Epithelial cell of prostate (primary cell): ENCODE measurements around the gene PER2.
A peak's percentile ranks its signal among the peaks of the same experiment; 100 is the strongest.
"Not testable (repeated sequence)": the region's sequence is repeated elsewhere in the genome, so short reads cannot be mapped to it uniquely, and the experiment has no call there.

Source experiments
- DNase-seq: peaks from one replicate; pipeline ENCODE4 v3.0.0-alpha.2; 2011; ENCODE audit warnings: low read depth, low spot score
- H3K27ac ChIP-seq: fragments of 450-650 bp; 2 replicates; pipeline ENCODE4 v1.5.1; 2017; ENCODE audit warnings: mild to moderate bottlenecking

PER2 gene

DNA sequence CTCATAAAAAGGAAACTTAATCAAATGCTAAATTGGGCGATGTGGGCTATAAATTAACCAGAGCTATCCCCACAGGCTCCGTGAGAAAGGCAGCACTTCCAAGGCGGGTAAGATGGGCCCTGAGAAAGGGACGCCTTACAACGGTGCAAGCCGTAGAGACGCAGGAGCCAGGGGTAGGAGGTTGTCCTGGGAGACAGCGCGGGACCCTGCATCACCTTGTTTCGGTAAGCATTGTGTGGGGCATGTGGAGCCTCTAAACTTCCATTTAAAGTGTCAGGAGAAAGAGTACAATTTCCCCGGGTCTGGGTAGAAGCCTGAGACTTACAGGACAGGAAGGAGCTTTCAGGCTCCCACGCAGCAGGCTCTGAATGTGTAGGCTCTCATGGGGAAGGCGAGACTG is 1.2 kb upstream of the PER2 start:
- peak overlapping the region; percentile 91 for H3K27ac ChIP-seq
- no peak for DNase-seq

DNA sequence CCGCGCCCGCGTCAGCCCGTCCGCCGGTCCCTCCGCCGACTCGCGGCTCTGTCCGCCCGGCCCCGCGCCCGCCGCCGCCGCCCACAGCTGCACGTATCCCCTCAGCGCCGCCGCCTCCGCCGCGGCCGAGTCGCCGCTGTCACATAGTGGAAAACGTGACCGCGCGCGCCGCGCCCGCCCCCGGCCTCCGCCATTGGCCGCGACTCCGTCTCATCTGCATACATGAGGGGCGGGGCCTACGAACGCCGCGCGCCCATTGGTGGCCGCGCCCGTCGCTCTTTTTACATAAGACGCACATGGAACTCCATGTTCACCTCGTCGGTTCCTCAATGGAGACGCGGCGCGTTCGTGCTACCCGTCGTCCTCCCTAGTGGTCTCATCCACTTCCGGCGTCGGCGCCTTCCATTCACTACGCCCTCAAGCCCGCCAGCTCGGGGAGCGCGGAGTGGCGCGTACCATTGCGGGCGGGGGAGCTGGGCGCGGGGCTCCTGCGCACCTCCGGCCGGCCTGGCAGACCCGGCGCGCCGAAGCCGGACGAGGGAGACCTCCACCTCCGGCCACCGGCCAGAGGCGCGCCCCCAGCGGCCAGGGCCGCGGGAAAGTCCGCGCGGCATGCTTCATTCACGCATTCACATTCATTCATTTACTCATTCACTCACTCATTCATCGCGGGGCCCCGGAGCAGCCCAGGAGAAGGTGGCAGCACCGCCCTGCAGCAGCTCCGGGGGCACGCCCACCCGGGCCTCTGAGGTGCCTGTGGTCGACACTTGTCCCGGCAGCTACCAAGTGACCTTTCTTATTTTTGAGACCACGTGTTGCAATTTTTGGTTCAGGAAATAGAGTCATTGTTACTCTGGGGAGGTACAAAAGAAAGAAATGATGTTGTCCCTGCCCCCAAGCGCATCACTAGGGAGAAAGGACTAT is 502 bp upstream of the PER2 start:
- DNase-seq, result peak; percentile 88
- H3K27ac ChIP-seq, result peak overlapping the region; percentile 91

DNA sequence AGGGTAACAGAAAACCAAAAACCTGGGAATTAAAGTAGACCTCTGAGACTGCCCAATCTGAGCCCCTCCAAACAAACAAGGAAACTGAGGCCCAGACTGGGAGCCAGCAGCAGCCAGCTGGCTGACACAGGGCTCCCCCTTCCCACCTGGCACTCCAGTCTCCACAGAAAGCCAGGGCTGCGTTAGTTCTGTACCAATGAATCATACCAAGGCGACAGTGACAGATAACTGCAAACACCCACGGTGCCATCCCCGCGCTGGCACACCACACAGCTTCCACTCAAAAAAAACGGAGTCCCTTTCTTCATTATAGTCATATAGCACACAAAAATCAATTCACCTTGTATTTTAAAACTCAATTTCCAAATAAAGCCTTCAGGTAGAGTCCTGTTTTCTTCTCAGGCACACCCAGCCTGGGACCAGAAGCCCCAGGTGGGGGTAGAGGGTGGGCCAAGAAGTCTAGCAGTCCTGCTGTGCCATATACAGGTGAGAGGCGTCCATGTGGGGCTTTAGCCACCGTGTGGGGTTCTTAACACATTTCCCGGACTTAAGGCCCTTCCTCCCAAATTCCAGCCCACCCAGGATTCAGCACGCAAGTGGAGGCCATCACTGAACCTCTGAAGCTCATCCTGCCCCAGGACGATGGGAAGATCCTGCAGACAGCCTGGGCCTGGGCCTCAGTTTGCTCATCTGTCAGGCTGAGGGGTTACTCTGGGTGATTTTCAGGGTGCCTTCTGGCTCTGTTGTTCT is 1.2 kb downstream of the PER2 start:
- H3K27ac ChIP-seq, result peak overlapping the region; percentile 91
- no peak for DNase-seq

DNA sequence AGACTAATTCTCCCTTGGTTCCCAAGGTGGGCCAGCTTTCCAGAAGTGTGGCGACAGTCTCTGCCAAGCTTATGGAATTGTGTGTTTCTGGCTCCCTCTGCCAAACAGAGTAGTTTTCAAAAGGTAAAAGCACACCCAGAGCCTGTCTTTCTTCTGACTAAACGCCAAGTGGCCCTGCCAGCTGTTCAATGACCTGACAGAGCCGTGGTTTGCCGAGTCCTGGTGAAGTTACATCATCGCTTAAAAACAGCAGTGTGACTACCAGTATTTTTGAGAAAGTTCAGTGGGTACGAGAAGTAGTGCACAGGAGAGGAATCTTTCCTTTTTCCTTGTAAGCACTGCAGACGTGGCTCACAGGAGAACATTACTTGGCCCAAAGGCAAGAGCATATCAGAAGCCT is 1.9 kb downstream of the PER2 start:
- peak overlapping the region; percentile 91 for H3K27ac ChIP-seq

DNA sequence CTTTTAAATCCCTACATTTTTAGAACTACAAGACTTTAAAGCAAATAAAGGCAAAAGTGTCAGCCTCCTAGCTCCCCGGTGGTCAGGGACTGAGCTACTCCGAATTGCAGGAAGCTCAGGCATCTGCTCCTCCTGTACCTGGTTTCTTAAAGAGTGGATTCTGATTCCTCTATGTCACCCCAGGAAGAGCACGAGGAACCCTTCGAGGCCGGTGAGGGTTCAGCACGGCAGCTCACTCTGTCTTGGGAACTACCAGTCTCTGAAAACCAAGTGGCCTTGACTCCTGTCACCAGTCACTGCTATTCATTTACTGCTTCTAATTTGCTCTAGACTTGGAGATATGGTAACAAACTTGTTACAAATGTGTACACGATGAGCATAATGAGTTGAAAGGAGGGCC is 2.3 kb downstream of the PER2 start:
- H3K27ac ChIP-seq, result peak overlapping the region; percentile 91
- no peak for DNase-seq

More for the DNA sequence above, 1.9 kb downstream of the PER2 start:
- DNase-seq, result no peak

DNA sequence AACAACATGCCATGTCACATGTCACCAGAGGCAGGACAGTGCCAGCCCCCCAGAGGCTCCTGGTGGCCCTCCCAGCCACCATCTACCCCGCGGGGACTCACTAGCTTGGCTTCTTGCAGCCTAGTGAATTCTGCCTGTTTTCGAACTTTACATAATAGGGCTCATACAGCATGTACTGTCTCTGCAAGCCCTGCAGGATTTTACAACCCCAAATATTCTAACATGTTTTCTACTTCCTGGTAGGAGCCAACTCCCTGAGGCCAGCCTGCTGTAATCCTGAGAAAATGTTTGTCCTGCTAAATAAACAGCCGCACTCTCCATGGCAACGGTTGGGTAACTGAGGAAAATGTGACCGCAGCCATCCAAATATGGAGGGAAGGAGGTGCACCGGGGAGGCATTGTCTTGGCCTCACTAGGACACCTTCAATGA is 2.7 kb downstream of the PER2 start:
- DNase-seq, result peak; percentile 84
- peak overlapping the region; percentile 91 for H3K27ac ChIP-seq

DNA sequence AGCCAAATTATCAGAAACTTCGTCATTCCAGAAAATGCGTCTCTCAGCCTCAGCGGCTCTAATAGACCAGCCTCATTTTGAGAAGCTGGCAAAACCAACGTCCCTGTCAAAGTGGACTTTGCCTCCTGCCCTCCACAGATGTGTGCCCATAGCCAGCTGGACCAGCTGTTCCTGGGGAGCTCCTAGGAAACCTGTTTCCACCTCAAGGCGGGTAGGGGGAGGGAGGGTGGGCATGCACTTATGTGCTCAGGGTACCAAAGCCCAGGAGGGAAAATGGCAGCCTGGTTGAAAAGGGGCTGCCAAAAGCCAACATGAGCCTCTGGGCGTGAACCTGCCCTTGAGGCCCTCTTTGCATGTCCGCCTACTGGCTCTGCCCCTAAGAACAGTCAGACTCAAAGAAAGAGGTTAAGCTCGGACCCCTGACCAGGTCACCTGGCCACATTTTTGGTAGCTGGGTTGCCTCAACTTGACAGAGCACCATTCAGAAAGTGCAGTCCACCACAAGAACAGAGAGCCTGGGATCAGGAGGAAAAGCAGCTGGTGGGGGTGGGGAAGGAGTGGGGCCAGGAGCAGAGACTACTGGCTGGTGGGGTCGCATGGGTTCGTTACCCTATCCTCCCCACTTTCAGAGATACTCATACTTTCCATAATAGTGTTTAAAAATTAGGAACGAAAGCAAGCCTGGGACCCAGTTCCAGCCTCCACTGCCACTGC is 3.5 kb downstream of the PER2 start:
- no peak for DNase-seq
- peak overlapping the region; percentile 91 for H3K27ac ChIP-seq

DNA sequence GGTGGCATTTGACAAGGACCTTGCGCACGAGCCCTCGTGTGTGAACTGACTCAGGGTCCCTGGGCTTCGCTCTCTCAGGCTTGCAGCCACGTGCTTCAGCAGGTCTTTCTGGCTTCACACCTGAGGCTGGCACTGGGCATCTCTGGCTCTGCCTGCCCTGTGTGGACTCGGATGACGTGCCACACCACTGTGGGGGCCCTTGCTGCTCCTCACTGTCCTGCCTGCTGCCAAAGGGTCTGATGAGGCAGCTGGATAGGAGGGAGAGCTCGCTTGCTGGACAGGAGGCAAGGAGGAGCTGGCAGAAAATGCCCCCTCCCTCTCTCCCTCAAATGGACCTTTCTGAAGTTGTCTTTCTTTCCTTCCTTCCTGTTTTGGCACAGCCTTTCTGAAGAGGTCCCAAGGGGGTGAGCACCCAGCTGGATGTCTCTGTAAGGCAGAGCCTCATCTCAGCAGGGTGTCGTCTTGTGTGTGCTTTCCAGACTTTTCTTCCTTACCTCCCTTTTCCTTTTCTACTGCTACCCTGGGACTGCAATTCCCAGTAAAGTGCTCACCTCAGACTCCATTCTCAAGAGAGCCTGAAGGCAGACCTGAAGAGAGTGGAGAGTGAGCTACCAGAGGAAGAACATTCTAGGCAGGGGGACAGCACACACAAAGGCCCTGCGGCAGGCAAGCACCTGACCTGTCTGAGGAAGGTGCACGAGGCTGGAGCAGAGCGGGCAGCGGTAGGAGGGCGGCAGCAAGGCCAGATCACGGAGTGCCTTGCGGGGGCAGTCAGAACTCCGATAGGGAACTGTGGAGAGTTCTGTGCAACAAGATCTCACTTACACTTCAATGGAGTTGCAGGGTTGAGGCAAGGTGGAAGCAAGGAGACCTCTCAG is 5.3 kb downstream of the PER2 start:
- no peak for DNase-seq
- no peak overlapping the region for H3K27ac ChIP-seq

DNA sequence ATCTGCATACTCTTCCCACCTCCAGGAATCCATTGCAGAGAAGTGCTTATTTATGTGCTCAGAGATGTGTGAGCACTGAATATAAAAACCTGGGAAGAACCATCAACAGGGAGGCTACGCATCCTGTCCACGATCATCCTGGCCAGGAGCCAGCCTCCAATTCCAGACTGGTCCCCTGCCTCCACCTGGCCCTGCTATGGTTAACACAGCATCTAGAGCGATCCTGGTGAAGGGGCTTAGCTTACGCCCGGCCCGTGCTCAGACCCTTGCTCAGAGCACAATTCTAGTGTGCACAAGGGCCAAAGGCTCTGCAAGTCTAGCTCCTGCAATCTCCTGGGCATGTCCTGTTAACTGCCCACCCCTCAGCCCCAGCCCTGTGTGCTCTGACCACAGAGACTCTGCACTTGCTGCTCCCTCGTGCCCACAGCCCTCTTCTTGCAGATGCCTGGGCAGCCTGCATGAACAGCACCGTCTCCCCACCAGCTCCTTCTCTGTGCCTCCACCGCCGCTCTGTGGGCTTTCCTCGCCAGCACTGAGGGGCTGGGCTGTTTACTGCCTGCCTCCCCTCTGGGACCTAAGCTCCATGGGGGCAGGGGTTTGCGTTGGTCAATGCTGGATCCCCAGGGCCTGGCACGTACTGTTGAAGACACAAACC is 6.5 kb downstream of the PER2 start:
- no peak overlapping the region for H3K27ac ChIP-seq

DNA sequence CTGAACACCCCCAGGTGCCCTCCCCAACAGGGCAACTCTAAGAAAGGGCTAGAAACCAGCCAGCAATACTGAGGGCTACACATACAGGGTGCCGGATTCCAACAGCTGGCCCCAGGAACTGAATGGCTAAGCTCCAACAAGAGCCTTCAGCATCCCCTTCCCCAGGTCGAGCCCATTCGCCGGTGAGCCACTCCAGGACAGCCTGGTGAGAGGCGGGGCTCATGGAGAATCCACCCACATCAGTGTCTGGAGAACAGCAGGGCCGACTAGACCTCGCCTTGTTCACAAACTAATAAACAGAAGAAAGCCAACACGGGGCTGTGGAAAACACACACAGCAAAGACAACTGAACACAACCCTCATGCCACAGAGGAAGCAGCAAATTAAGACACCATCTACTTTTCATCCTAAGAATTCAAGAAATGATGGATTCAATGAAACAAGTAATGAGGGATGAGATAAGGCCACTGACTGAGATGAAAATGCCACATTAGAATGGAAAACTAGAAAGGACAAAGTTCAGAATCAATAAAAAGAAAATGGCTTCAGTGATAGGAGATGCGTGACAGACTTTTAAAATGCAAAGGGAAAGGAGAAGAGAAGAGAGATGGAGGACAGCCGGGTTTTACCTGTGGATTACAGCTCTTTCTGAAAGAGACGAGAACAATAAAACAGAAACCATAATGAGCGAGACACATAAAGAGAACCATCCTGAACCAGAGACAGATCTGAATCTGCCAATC is 8.2 kb downstream of the PER2 start:
- no peak for DNase-seq
- H3K27ac ChIP-seq, result no peak overlapping the region

More for the DNA sequence above, 6.5 kb downstream of the PER2 start:
- DNase-seq, result no peak

DNA sequence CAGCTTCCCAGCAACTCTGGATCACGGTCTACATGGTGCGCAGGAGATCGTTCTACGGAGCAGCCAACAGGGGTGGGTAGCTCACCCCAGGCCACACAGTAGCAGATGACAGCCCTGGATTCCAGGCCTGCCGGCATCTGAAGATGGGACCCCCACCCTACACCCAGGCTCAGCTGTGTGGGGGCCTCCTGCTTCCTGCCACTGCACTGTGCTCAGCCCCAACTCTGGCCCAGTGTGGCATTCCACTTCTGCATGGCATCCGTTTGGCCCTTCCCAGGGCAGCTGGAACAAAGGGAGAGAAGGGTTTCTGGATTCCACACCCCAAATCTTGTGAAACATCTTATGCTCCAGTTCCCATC is 9.1 kb downstream of the PER2 start:
- DNase-seq, result no peak
- H3K27ac ChIP-seq, result no peak overlapping the region

DNA sequence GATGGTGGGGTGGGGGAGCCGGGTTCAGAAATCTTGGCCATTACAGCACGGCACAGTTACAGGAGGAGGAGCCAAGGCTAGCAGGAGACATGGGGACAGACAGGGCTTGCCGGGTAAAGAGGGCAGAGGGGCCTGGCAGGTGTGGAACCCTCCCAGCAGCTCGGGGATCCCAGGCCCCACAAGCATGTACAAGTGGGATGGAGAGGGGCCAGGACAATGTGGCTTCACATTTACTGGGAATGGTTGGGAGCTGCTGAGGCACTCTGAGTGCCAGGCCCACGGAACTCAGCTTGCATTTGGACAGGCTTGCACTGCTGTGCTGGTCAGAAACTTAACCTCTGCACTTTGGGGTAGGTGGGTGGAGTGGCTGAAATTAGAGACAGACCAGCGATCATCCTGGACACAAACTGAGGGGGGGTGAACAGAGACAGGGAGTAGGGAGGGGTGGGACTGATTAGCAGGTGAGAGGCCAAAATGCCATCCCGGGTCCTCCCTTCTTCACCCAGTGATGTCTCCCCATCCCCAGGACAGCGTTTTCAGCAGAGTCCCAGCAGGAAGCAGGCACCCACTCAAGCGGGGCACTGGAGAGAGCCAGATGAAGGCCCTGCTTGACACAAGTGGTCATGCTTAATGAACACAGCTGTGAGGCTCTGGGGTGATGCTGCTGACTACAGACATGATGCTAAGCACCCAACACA is 9.6 kb downstream of the PER2 start:
- no peak for DNase-seq
- H3K27ac ChIP-seq, result no peak overlapping the region

DNA sequence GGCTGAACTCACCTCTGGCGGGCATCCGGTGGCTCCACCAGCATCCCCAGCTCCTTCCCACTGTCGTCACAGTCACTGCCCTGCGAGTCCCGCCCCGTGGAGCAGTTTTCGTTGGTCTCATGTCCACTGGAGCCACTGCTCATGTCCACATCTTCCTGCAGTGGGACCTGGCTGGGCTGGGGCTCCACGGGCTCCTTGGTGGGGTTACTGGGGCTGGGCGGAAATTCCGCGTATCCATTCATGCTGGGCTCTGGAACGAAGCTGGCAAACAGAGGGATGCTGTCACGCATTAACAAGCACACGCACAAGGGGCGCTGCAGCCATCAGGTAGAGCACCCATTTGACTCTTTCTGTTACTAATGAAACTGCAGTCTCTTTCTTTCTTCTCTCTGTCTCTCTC is 10.7 kb downstream of the PER2 start:
- DNase-seq, result no peak
- H3K27ac ChIP-seq, result no peak overlapping the region

DNA sequence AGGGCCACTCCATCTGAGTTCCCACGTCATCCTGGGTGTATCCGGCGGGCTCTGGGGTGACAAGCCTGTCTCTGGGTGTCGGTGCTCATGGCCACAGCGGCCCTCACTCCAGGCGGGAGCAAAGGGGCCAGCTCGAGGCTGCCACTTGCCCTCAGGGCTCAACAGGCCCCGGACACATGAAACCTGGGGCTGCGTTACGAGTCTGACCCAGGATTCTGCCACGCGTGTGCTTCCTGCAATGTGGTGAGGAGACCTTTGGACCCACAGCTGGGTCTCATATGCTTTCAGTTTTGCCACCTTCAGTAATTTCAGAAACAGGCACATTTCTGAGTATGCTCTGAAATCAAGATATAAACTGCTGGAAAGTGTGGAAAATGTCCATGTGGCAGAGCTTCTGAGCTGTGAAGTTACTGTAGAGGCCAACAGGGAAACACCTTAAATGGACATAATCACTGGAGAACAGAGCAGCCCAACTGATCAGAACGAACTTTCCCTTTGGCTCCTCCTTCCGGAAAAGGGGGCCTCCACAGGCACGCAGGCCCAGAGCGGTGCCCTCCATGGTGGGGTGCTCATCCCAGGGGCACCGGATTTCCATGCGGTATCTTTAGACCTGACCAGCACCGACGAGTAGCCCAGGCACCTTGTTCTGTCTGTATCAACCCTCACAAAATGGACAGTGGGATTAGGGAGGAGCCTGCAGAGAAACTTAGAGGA is 14.1 kb downstream of the PER2 start:
- DNase-seq, result no peak
- H3K27ac ChIP-seq, result no peak overlapping the region

DNA sequence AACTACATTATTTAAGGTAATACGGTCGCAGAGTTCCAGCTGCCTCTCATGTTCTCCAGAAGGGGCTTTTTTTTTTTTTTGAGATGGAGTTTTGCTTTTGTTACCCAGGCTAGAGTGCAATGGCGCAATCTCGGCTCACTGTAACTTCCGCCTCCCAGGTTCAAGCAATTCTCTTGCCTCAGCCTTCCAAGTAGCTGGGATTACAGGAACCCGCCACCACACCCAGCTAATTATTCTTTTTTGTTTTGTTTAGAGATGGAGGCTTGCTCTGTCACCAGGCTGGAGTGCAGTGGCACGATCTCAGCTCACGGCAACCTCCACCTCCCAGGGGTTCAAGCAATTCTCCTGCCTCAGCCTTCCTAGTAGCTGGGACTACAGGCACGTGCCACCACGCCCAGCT is 15.0 kb downstream of the PER2 start:
- DNase-seq, H3K27ac ChIP-seq: not testable (repeated sequence)

DNA sequence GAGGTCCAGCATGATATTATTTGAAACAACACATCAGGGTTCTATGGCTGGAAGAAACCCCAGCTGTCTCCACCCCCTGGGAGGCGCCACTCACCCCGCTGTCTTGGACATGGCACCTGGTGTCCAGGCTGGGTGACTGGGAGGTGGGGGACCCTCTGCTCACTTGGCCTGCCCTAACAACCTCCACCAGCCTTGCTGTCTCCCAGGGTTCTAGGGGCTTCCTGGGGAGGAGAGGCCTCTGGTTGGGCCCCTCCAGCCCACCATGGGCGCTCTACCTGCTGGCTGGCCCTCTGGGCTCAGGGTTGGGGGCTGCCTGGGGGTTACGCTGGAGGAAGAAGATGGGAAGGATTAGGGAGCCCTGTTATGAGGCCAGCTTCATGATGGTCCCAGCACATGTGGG is 16.3 kb downstream of the PER2 start:
- no peak for DNase-seq
- H3K27ac ChIP-seq, result no peak overlapping the region

DNA sequence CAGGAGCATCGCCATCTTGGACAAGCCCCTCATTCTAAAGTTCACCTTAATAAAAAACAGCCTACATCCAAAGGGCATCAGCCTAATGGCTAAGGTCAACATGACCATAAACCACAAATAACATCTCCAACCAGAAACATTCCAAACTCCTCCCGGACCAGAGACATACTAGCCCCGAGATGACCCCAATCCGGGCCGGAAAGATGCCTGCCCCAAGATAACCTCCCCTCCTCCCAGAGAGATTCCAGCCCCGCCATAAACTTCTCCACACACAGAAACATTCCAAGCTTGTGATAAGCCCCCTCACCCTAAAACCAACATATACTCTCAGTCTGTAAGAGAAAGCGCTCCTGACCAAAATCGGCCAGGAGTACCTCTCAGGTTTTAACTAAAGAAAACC is 16.7 kb downstream of the PER2 start:
- not testable (repeated sequence) for DNase-seq, H3K27ac ChIP-seq
